Fibroblast of gingiva (primary cell): ENCODE data around the gene TRIM40.

Experiments used
- DNase-seq: peaks from one replicate; pipeline ENCODE4 v3.0.0-alpha.2; 2011; ENCODE audit warnings: low read depth

TRIM40 gene

DNA sequence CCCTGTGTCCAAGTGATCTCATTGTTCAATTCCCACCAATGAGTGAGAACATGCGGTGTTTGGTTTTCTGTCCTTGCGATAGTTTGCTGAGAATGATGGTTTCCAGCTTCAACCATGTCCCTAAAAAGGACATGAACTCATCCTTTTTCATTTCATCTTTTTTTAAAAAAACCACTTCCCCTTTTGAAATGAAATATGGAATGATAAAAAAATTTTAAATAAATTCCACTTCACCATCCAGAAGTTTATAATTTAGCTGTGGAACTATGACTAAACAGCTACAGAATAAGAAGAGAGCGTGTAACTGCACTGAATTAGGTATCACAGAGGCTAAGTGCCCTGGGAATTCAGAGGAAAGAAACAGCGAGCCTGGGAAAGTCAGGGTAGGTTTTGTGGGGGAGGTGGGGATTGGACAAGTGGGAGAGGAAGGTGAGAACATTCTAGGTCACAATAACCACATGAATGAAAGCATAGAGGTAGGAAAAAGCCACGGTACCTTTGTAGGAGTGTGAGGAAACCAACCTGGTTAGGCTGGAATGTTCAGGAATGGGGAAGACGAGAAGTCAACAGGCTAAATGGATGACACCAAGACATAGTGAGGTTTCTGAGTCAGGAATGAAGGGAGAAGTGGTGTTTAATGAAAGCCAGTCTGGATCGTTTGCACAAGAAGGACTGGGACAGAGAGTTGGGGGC lies 14.1 kb downstream of the TRIM40 start:
- no peak for DNase-seq

DNA sequence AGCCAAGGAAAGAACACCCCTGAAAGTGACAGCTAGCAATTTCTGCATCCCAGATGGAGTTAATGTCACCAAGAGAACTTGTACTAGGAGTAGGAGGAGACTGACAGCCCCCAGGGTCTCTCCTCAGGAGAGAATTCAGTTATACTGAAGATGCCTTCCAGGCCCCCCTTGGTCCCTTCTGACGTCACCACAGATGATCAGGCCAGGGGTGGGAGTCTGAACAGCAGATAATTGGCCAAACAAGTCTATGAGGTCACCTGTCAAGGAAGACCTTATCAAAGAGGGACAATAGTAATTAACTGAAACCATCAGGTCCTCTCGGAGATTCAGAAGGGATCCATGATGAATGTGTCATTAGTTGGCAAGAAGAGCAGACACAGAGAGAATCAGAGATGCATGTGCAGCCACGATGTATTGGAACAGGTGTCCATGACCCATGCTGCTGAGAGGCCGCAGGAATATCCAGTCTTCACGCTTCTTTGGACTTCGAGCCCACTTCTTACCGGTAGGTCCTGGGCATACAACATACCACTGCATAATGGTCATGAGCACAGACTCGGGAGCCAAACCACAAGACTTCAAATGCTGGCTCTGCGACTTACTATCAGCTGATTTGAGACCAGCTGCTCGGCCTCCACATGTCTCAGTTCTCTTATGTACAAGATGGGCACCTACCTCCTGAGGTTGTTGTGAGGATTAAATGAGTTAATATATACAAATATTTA lies 14.9 kb downstream of the TRIM40 start:
- no peak for DNase-seq

DNA sequence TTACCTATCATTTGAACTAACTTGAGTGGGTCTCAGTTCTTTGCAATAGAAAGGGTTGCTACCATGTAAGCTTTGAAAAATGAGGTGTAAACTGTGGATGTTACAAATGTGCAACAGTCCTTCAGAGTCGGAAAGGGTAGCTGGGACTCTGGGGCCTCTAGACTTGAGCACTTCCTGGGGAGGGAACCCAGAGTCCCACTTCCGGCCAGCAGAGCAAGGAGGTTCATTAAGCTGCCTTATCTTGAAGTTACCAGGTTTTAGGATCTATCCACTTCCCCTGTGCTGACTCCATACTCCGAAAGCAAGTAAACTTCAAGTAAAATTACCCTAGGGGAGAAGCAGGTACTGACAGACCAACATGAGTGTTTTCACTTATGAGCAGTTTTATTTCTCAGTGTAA lies 15.6 kb downstream of the TRIM40 start:
- no peak for DNase-seq

DNA sequence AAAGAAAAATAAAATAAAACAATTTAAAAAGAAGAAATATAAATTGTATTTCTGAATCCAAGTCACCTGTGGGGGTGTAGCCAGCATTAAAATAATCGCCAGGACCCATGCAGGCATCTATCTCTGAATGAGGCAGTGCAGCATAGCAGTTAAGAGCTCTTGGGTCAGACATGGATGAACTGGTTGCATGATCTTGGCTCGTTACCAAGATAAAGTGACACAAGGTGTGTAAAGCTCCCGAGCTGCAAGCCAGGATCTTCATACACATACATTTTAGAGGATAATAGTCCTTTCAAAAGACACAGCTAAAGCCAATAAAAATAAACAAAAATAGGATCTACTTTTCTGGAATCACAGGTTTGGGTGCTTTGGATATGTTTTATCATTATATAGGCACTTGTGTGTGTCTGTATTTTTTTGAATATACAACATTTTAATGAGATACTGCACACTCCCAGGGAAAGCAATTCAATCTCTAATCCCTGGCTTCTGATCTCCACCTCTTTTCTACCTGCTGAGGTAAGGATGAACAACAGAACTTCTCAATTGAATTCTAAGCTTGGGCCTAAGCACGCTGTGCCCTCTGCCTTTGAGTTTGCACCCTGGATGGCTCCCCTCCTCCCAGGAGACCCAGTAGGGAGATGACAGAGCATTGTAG lies 16.2 kb downstream of the TRIM40 start:
- DNase-seq, result no peak

DNA sequence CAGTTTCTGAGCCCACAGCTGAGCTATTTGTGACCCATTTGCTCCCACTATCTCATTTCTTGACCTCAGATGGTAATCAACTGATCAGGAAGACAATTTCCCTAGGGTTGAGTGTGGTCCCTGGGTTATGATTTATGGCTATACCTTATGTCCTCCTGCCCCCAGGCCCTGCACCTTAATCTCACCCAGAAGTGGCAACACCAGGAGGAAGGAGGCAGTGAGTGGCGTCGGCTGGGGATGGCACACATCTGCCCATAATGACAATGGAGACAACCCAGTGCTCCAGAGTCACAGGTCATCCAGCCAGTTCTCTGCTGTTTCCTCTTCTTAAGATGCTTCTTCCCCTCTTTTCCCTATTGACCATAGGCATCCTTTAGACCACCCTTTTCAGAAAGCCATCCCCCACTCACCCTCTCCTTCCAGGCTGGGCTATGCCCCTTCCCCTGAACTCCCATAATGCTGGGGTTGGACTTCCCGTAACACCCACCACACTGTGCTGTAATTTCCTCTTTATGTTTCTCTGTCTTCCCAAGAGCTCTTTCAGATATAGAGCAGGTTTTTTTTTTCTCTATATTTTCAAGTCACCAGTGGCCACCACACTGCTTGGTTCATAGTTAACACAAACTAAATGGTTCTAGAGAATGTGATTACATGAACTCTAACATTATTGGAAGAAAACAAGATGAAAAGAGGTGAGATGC lies 17.1 kb downstream of the TRIM40 start:
- no peak for DNase-seq

DNA sequence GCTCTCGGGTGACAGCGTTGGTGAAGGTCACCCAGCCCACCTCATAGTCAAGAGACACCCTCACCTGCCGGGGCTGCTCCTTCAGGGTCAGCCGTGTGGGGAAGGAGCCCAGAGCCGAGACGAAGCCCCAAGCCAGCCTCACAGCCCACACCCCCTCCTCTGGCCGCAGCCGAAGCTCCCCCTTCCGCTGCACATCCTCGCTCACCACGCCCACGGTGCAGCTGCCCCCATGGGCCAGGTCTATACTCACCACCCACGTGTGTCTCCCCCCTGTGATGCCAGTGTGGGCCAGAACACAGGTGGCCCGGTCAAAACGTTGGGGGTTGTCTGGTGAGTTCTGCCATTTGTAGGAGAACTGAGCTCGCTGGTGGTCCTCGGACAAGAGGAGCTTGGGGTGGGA lies 18.1 kb downstream of the TRIM40 start:
- DNase-seq, result no peak

DNA sequence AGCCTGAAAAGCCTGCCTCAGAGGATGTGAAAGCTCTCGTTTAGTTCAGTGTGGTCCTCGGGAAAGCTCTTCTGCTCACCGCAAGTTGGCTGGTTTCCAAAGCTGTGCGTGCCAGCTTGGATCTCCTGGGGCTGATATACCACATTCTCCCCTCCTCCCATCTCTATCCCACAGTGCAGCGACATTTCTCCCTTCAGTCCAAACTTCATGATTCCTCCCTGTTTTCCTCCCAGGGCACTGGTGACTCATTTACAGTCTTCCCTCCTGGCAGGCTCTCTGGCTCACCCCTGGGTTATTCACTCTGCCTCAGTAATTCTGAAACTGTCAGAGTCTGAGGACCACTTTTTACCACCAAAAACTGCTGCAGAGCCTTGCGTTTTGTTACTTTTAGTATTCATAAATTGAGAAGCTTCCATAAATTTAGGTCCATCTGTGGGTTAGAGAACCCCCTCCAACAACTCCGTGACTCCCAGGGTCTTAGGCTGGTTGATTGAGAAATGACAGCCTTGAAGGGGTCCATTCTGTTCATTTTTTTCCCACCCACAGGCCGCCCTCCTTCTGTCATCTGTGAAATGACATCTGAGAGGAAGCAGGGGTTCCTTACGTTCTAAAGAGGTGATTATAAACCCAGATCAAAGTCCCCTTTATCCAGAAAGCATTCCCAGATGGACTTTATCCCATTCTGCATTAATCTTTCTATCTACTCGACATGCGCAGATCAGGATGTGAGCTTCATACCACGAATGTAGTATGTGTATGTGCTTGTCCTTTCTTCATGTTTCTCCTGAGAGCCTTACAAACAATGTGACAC lies 19.0 kb downstream of the TRIM40 start:
- peak; percentile 10 for DNase-seq

DNA sequence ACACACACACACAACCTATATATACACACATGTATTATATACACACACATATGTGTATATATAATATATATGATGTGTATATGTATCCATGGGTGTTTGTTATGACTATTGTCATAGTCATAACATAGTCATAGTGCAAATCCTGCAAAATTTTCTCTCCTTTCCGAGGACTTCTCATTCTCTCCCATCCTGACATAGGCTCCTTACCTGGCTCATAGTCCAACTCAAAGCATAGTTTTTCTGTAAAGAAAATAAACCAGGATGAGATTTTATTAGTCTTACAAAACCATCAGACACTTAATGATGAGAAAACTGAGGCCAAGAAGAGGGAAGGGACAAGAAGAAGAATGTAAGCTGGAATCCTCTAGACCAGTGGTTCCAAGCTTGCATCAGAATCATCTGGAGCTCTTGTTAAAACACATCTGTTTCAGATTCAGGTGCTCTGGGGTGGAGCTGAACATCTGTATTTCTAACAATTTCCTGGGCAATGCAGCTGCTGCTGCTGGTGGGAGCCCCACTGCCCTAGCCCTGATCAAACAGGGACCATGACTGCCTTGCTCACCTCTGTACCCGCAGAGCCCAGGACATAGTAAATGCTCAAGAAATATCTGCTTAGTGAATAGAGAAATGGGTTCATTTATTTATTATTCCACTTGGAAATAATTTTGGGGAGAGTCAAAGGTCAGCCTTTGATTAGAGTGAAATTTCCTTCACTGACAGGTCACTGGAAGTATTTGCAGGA lies 19.8 kb downstream of the TRIM40 start:
- DNase-seq, result no peak

DNA sequence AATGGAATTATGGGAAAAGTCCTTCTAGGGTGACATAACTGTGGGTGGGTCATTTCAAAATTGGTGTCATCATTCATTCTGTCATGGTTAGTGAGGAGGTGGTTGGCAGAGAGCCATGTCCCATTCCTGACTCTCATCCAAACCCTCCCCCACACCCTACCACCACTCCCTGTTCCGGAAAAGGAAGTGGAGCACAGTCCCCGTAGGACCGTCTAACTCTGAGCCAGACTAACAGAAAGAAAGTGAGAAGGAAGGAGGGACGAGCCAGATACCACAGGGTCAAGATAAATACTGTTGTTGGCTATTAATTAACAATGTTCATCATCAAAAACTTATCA lies 20.3 kb downstream of the TRIM40 start:
- DNase-seq, result no peak

DNA sequence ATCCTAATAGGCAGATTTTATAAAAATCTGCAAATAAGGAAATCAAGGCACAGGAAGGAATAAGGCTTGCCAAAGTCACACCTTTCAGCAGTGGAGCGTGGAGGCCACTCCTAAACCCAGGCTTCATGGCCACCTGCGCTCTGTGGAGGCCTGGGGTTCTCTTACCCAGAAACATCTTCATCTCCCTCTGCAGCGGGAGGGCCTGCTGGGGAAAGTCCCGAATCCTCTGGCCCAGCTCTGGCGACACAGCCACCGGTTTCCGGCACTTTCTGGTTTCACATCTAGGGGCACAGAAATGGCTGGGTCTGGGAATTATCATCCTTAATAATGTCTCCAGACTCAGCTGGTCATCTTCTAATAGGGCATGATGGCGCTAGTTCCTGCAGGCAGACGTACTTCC lies 20.8 kb downstream of the TRIM40 start:
- DNase-seq, result no peak

DNA sequence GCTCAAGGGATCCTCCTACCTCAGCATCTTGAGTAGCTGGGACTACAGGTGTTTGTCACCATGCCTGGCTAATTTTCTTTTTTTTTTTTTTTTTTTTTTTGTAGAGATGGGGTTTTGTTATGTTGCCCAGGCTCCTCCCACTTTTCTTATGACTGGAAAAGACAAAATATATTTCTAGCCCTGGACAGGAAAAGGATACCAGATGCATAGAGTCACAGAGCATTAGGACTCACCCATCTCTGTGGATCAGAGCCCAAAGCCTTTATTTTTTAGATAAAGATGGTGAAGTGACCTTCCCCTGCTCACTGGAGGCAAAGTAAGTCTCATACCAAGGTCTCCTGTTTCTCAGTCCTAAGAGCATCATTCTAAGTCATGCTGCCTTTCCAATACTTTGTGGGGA lies 21.6 kb downstream of the TRIM40 start:
- DNase-seq, result no peak

DNA sequence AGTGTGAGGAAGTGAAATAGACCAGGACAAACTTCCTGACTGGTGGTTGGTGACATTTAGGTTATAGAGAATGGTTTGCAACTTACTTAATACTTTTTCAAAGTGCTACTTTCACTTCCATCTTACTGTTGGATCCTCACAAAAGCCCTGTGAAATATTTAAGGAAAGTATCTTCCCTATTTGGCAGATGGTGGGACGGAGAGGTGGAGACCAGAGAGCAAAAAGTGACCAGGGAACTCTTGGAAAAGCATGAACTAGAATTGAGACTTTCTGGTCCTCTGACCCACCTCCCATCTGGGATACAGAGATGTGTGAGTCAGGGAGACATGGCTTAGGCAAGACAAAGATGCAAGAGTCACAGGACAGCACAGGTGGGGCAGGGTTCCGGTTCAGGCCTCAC lies 22.1 kb downstream of the TRIM40 start:
- DNase-seq, result no peak

DNA sequence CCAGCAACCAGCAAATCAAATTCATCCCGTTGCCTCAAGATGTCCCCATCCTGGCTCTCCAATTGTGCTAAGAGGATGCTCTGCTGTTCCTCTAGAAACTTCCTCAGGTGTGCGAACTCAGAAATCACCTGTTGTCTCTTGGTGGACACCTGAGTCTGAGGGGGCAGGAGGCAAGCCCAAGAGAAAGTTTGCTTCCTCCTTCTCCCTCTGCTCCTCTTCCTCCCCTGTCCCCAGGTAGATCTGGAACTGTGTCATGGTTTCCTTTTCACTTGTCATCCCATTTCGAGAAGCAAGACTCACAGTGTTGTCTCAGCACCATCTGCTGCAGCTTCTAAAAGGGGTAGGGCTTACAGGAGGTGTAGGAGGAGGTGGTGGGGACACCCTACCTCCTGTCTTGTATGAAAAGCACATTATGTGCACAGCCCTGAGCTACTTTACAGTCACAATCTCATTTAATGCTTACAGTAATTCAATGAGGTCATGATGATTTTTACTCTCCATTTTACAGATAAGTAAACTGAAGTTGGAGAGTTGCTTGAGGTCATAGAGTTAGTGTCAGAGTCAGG lies 22.6 kb downstream of the TRIM40 start:
- DNase-seq, result no peak

DNA sequence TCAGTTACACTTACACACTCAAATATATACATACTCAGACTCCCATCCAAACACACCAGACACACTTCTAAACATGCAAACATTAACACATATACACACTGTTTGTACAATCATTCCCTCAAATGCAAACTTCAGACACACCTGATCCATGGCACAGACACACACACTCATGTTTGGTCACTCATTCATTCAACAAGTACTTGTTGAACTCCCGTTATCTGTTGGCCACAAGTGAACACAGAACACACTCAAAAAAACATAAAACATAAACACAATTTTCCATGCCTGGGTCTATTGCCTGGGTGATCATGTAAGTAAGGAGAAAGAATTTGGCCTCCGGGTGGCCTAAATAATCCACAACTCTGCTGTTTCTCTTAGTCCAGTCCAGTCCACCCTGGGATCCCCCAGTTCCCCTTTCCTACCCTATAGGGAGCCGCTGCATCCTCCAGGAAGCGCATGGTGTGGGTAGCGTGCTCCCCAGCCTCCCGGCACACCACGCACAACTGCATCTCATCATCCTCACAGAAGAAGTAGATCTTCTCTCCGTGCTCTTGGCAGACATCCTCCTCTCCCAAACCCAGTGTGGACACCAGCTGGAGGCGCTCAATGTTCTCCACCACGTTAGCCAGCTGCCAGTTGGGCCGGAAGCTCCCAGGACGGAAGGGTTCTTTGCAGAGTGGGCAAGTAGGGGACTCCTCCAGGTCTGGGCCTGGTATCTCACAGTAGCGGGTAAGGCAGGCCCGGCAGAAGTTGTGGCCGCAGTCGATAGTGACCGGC lies 24.3 kb downstream of the TRIM40 start:
- no peak for DNase-seq

DNA sequence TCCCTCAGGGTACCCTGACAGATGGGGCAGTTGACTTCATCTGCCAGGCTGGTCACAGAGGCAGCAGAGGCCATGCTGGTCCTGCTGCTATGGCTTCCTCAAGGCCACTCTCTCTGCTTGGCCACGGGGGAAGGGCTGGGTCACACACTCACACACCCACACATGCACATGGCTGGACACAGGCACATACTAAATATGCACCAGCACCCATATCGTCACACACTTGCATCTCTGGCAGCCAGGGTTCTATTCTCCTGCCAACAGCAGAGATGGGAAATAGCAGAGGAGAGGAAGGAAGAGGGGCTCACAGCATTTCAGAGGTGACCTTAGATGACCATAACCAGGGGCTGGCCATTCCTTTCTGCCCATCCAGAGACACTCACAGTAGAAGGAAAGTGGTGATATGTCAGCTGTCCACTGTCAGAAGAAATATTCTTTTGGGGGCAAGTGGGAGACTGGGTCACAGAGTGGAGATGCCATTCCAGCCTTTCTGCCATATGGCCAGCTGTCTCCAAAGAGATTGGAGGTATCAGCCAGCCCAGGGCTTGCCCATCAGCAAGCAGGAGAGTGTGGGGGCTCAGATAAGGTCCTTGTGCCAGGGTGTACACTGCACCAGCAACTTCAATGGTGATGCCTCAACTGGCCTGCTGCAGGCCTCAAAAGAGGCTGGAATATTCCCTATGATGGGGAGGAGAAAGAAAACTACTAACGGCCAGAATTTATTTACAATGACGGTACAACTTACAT lies 25.0 kb downstream of the TRIM40 start, which contains the start of gene TRIM10:
Gene TRIM10 (minus strand): TSS at position 427 of the 747 bp plus-strand sequence. CDS start 353 bp downstream, at position 74.
- DNase-seq, result no peak

DNA sequence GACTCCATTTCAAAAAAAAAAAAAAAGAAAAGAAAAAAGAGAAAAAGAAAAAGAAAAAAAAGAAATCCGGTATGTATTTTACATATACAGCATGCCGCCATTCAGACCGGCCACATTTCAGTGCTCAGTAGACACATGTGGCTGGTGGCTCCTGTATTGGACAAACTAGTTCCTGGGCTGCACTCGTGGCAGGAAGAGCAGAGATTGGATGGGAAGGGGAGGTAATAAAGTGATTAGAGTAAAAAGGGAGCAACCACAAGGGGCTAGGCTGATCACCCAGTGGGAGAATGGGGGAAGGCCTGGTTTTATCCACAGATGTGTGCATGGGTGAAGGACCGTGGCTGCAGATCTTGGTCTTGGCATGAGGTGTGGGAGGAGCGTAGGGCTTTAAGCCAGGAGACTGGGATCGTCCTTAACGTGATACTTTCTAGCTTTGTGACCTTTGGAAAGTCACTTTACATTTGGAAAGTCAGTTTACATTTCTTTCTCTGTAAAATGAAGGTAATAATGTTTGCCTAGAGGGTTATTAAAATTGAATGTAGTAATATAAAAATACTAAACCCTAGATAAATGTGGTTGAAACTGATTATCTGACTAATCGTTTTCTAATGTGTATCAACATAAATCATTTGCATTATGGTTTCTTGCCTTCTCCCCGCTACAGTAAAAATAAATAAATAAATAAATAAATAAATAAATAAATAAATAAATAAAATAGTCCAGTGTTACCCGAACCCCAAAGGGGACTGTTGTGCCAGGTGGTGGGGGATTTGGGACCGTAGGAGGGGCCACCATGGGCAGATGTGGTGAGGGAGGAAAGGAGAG lies 26.5 kb downstream of the TRIM40 start:
- no peak for DNase-seq

DNA sequence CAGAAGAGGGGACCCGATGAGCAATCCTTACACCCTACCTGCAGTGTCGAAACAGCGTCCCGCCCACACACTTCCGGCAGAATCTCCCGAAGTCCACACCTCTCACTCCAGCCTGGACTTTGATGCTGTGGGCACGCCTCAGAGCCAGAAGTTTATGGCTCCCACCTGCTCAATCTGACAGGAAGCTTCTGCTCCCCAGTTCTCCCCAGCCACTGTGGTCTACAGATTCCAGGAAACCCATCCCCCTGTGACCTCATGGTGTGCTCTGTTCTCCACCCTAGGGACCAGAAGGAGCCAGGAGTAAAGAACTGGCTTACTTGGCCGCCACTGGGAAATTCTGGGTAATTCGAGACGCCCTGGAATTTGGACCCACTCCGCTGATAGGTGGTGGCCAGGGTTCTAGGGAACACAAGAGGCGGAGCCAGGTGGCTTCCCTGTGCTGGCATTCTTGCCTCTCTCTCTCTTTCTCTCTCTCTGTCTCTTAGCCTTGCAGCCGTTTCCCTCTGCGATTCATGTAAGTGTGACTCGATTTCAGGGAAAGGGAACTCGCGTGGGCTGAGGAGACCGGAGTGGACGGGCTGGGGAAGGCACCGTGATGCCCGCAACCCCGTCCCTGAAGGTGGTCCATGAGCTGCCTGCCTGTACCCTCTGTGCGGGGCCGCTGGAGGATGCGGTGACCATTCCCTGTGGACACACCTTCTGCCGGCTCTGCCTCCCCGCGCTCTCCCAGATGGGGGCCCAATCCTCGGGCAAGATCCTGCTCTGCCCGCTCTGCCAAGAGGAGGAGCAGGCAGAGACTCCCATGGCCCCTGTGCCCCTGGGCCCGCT lies 27.4 kb downstream of the TRIM40 start, which contains the start of gene TRIM15:
Gene TRIM15 (plus strand): TSS at position 457 of the 828 bp plus-strand sequence. CDS start 139 bp downstream, at position 596.
- DNase-seq, result no peak
